Kidney epithelial cell (primary cell): ENCODE measurements around the gene PAH. TPM values are rescaled to one million over a fixed set of nuclear protein-coding genes. Genes with fewer than 3 reads are reported as not detected.

Experiments used
- DNase-seq: peaks from one replicate; pipeline ENCODE4 v3.0.0-alpha.2; 2010; ENCODE audit warnings: low read depth
- H3K27me3 ChIP-seq: 2 replicates; pipeline ENCODE4 v1.6.0; 2011; ENCODE audit warnings: low read length; ENCODE audit not compliant: control insufficient read depth, insufficient read depth
- H3K36me3 ChIP-seq: 2 replicates; pipeline ENCODE4 v1.5.1; 2011; ENCODE audit warnings: low read length; ENCODE audit not compliant: control insufficient read depth, insufficient read depth
- H3K4me3 ChIP-seq: 2 replicates; pipeline ENCODE4 v1.5.1; 2011; ENCODE audit warnings: low read depth, mild to moderate bottlenecking, control low read depth, low read length
- total RNA-seq: library from RNA; depleted of rRNA; stranded (reverse); fragments of >200 nt; gene quantifications from 2 replicates; pipeline ENCODE4 v1.2.3, GENCODE V29; 2015
- TF ChIP-seq, protein P1 (sequence below): IDR thresholded peaks from 2 replicates; pipeline ENCODE4 v1.5.1; 2011; ENCODE audit warnings: mild to moderate bottlenecking, moderate library complexity, low read length, control low read depth, inconsistent platforms; ENCODE audit not compliant: insufficient read depth, poor library complexity, severe bottlenecking

The PAH gene
- total RNA-seq, 1 donor from 2014 or later: 1.1 TPM

DNA sequence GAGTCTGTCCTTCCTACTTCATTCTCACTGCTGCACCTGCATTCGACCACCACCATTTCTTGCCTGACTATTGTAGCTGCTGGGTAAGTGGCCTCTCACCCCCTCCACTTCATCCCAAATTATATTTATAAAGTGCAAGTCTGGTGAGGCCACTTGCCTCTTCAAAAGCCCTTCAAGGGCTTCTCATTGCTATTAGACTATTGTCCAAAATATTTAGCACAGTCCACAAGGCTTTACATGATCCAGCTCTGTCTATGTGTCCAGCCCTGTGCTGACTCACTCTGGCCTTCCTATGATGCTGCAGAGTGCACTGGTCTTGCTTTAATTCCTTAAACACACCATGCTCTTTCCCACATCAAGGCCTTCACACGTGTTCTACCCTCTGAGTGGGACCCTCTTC is 46.0 kb downstream of the PAH start:
- no peak overlapping the region for H3K4me3 ChIP-seq
- no peaks in the 10 kb centered on the region for H3K36me3 ChIP-seq
- no peak for DNase-seq
- no peaks in the 10 kb centered on the region for H3K27me3 ChIP-seq
- TF ChIP-seq, protein P1, sequence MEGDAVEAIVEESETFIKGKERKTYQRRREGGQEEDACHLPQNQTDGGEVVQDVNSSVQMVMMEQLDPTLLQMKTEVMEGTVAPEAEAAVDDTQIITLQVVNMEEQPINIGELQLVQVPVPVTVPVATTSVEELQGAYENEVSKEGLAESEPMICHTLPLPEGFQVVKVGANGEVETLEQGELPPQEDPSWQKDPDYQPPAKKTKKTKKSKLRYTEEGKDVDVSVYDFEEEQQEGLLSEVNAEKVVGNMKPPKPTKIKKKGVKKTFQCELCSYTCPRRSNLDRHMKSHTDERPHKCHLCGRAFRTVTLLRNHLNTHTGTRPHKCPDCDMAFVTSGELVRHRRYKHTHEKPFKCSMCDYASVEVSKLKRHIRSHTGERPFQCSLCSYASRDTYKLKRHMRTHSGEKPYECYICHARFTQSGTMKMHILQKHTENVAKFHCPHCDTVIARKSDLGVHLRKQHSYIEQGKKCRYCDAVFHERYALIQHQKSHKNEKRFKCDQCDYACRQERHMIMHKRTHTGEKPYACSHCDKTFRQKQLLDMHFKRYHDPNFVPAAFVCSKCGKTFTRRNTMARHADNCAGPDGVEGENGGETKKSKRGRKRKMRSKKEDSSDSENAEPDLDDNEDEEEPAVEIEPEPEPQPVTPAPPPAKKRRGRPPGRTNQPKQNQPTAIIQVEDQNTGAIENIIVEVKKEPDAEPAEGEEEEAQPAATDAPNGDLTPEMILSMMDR: no peak

- TF ChIP-seq, protein P1: no peak
- Histone ChIP-seq H3K36me3 (no peaks in the 10 kb centered on the region), H3K4me3 (no peak overlapping the region), H3K27me3 (no peaks in the 10 kb centered on the region)
- no peak for DNase-seq
These were observed 47.5 kb downstream of the PAH start for GRCh38 chr12:102869571-102869970.

- DNase-seq: no peak
- H3K27me3 ChIP-seq: no peaks in the 10 kb centered on the region
- no peaks in the 10 kb centered on the region for H3K36me3 ChIP-seq
- H3K4me3 ChIP-seq: no peak overlapping the region
- TF ChIP-seq, protein P1: no peak
These were observed 51.0 kb downstream of the PAH start for GRCh38 chr12:102865821-102866615.

GRCh38 chr12:102862486-102862885 is 54.6 kb downstream of the PAH start:
- Histone ChIP-seq H3K4me3 (no peak overlapping the region), H3K27me3 (no peaks in the 10 kb centered on the region), H3K36me3 (no peaks in the 10 kb centered on the region)
- DNase-seq: no peak
- TF ChIP-seq, protein P1: no peak

DNA sequence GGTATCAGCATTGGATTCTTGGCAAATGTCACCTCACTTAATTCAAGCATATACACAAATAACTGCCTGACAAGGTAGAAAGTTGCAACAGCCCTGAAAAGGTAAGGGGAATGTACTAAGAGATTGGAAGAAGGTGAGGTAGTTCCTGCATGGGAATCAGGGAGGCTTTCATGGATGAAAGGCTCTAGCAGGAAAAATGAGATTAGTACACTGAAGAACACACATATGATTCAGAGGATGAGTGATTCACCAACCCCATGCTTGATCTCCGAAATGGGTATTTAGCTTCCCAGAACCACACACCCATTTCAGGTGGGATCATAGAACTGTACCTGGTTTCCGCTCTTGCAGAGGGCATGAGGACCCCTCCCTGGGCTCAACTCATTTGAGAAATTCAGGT is 65.8 kb downstream of the PAH start:
- TF ChIP-seq, protein P1: no peak
- no peaks in the 10 kb centered on the region for H3K27me3 ChIP-seq
- no peaks in the 10 kb centered on the region for H3K36me3 ChIP-seq
- DNase-seq: no peak
- H3K4me3 ChIP-seq: no peak overlapping the region

- TF ChIP-seq, protein P1: no peak
- DNase-seq: no peak
- Histone ChIP-seq H3K36me3 (no peaks in the 10 kb centered on the region), H3K4me3 (no peak overlapping the region), H3K27me3 (no peaks in the 10 kb centered on the region)
These were observed 67.2 kb downstream of the PAH start for GRCh38 chr12:102849722-102850447.
